GM18867 (cell line): ENCODE data around the gene GPR34.

Experiments used
- ATAC-seq: cut with Tn5 transposase; IDR thresholded peaks from one replicate; pipeline ENCODE4 v1.9.1; 2021; ENCODE audit warnings: mild to moderate bottlenecking, moderate library complexity; ENCODE audit not compliant: unreplicated experiment

Gene GPR34

GRCh38 chrX:41730081-41730480 is 41.3 kb downstream of the GPR34 start:
- ATAC-seq: no peak

GRCh38 chrX:41732260-41732659 is 43.5 kb downstream of the GPR34 start:
- no peak for ATAC-seq

DNA sequence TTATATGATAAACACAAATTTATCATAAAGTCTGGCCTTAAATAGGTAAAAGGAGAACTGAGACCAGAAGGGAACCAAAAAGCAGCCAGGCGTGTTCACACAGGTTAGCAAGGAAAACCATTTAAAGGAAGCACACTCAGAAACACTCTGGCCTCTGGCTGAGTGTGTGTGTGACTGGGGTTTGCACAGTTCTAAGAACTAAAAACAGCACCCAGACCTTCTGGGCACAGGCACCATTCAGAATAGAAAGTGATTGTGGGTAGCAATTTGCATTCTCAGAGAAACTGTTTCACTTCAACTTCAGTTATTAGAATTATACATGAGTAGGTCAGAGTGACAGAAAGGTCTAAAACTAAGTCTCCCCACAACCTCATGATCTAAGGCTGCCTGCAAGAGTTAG is 45.2 kb downstream of the GPR34 start:
- peak; percentile 98 for ATAC-seq

DNA sequence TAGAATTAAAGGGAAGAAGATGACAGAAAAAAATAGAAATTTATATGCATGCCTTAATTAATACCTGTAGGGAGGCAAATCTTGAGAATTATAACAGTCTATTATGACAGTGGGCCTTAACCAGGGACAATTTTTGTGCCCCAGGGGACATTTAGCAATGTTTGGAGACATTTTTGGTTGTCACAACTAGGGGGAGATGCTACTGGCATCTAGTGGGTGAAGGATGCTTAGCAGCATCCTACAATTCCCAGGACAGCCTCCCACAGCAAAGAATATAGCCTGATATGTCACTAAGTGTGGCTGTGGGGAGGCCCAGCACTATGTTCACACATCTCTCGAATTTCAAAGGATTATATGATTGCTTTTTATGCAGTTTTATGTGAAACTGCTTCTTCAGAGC is 45.8 kb downstream of the GPR34 start:
- ATAC-seq: no peak

DNA sequence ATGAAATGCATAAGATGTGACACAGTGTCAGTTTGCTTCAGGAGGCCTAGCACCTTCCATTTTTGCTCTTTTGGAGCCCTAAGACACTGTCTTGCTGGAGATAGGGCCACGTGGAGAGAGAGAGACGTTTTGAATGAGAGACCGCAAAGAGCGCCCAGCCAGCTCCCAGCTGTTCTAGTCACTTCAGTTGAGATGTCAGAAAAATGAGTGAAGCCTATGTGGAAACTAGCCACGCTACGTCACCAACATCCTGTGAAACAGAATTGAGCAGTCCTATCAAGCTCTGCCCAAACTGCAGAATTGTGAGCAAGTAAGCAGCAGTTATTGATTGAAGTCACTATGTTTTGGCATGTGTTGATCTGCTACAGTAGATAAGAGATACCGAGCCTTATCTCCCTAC is 48.3 kb downstream of the GPR34 start:
- no peak for ATAC-seq

- no peak for ATAC-seq
Measured at GRCh38 chrX:41739871-41740270, 51.1 kb downstream of the GPR34 start.
